M059J (cell line): ENCODE measurements around the gene MS4A2. TPM values are rescaled to one million over a fixed set of nuclear protein-coding genes. Genes with fewer than 3 reads are reported as not detected.

Source experiments
- total RNA-seq: library from RNA; depleted of rRNA; stranded (reverse); fragments of >200 nt; shearing (Covaris generic); gene quantifications from 2 replicates; pipeline ENCODE4 v1.2.3, GENCODE V29; 2014; rRNA removed

Gene MS4A2
- total RNA-seq, 1 experiment from 2014 or later, result not detected

Other genes with a start within 250 kb of the MS4A2 start
- not detected in 2 replicates for gene CBLIF, start 243.2 kb upstream of the MS4A2 start, total RNA-seq
- gene TCN1, start 222.2 kb upstream of the MS4A2 start, total RNA-seq, result 0.20 TPM in 1 of 2 replicates, not detected in the other
- not detected in 2 replicates for gene OOSP3, start 209.9 kb upstream of the MS4A2 start, total RNA-seq
- gene OOSP1, start 150.2 kb upstream of the MS4A2 start, total RNA-seq, result not detected in 2 replicates
- not detected in 2 replicates for gene OOSP4A, start 124.6 kb upstream of the MS4A2 start, total RNA-seq
- not detected in 2 replicates for gene OOSP4B, start 71.5 kb upstream of the MS4A2 start, total RNA-seq
- gene OOSP2, start 48.3 kb upstream of the MS4A2 start, total RNA-seq, result not detected in 2 replicates
- gene MS4A3, start 32.0 kb upstream of the MS4A2 start, total RNA-seq, result not detected in 2 replicates
- gene MS4A6A, start 94.4 kb downstream of the MS4A2 start, total RNA-seq, result not detected in 2 replicates
- not detected in 2 replicates for gene MS4A4E, start 154.5 kb downstream of the MS4A2 start, total RNA-seq
- 33.0 and 50.9 TPM in 2 replicates for gene MS4A4A, start 192.0 kb downstream of the MS4A2 start, total RNA-seq
- gene MS4A6E, start 238.6 kb downstream of the MS4A2 start, total RNA-seq, result 25.8 and 38.5 TPM in 2 replicates